Panc1 (cell line): ENCODE results near the gene TCF25. TPM values are rescaled to one million over a fixed set of nuclear protein-coding genes. Genes with fewer than 3 reads are reported as not detected.
A peak's percentile ranks its signal among the peaks of the same experiment; 100 is the strongest.

Experiments
- ATAC-seq: fragments of 200-7000 bp; cut with Tn5 transposase; 2 replicates; pipeline ENCODE4 v1.9.1; 2020; ENCODE audit warnings: mild to moderate bottlenecking, moderate library complexity
- BruUV-seq: library from RNA; stranded (reverse); fragments of 400-500 nt; replicated peaks from 2 replicates; lab custom pipeline; 2021; lab: Mats Ljungman, UMichigan
- CTCF ChIA-PET: fragments of 300-600 bp; sonication (Branson Sonifier 250); formaldehyde crosslinking; loops from one replicate; lab custom pipeline; 2022; ENCODE audit warnings: antibody characterized with exemption; lab: Charles Lee
- POLR2A ChIA-PET: fragments of 300-600 bp; sonication (Branson Sonifier 250); formaldehyde crosslinking; loops from one replicate; lab custom pipeline; 2022; ENCODE audit warnings: antibody characterized with exemption; lab: Charles Lee
- DNase-seq: peaks from one replicate; pipeline ENCODE4 v3.0.0-alpha.2; 2010; ENCODE audit warnings: low read depth, low spot score
- H3K27ac ChIP-seq: 2 replicates; pipeline ENCODE4 v1.5.1; 2011; ENCODE audit warnings: mild to moderate bottlenecking, low read length, inconsistent platforms
- H3K27me3 ChIP-seq: fragments of 200-500 bp; sonication (Bioruptor generic); 2 replicates; pipeline ENCODE4 v1.6.0; 2014; ENCODE audit warnings: low read length, inconsistent platforms; ENCODE audit not compliant: control insufficient read depth, insufficient read depth
- H3K36me3 ChIP-seq: fragments of 200-500 bp; sonication (Bioruptor generic); 2 replicates; pipeline ENCODE4 v1.5.1; 2014; ENCODE audit warnings: inconsistent platforms, mild to moderate bottlenecking, low read length, moderate library complexity; ENCODE audit not compliant: control insufficient read depth, insufficient read depth
- H3K4me1 ChIP-seq: 2 replicates; pipeline ENCODE4 v1.5.1; 2011; ENCODE audit warnings: inconsistent platforms, mild to moderate bottlenecking, low read length, moderate library complexity; ENCODE audit not compliant: control insufficient read depth, insufficient read depth
- H3K4me3 ChIP-seq, 2 experiments: 2 replicates each; pipeline ENCODE4 v1.5.1; 2011 to 2012; ENCODE audit warnings: low read depth in 2 of 2, low read length in 2 of 2, mild to moderate bottlenecking in 2 of 2, inconsistent platforms in 1 of 2, moderate library complexity in 1 of 2
- H3K9me3 ChIP-seq: fragments of 200-500 bp; sonication (Bioruptor generic); 2 replicates; pipeline ENCODE4 v1.5.1; 2014; ENCODE audit warnings: low read depth, mild to moderate bottlenecking, inconsistent platforms, low read length, moderate library complexity; ENCODE audit not compliant: control insufficient read depth, insufficient read depth
- POLR2AphosphoS5 ChIP-seq: IDR thresholded peaks from 2 replicates; pipeline ENCODE4 v1.6.1; 2012; ENCODE audit warnings: mild to moderate bottlenecking, low read depth, low read length, moderate library complexity
- SIN3A ChIP-seq: IDR thresholded peaks from 2 replicates; pipeline ENCODE4 v1.6.1; 2012; ENCODE audit warnings: low read depth, mild to moderate bottlenecking, low read length, moderate library complexity, borderline replicate concordance; ENCODE audit not compliant: insufficient read depth
- TCF7L2 ChIP-seq: IDR thresholded peaks from 2 replicates; pipeline ENCODE4 v1.6.1; 2011; ENCODE audit warnings: mild to moderate bottlenecking, low read depth, low read length, inconsistent platforms
- in situ Hi-C: cut with HindIII; loops from 2 replicates; pipeline ENCODE4 v1.10.0; 2016; ENCODE audit warnings: low sequenced_read_pairs, low pct_unique_long_range_greater_than_20kb
- intact Hi-C: fragments of 100-400 bp; cut with micrococcal nuclease; formaldehyde crosslinking; loops from one replicate; pipeline ENCODE4 v1.10.0; 2022; ENCODE audit not compliant: unreplicated experiment
- total RNA-seq: library from RNA; stranded (reverse); gene quantifications from one replicate; pipeline ENCODE4 v1.2.1, GENCODE V29; 2021; ENCODE audit not compliant: unreplicated experiment
- TF ChIP-seq, protein P1 (sequence below), 2 experiments: IDR thresholded peaks; 2 replicates each; pipeline ENCODE4 v1.6.1; 2011 to 2012; ENCODE audit warnings: low read depth in 2 of 2, control low read depth in 1 of 2, low read length in 1 of 2, mild to moderate bottlenecking in 1 of 2, moderate library complexity in 1 of 2; ENCODE audit not compliant: insufficient read depth in 1 of 2
- TF ChIP-seq, protein P2 (sequence below): fragments of 450-650 bp; IDR thresholded peaks from 2 replicates; pipeline ENCODE4 v1.5.1; 2017; ENCODE audit warnings: mild to moderate bottlenecking

Gene TCF25
- total RNA-seq, 1 experiment from 2014 or later = 144 TPM

DNA sequence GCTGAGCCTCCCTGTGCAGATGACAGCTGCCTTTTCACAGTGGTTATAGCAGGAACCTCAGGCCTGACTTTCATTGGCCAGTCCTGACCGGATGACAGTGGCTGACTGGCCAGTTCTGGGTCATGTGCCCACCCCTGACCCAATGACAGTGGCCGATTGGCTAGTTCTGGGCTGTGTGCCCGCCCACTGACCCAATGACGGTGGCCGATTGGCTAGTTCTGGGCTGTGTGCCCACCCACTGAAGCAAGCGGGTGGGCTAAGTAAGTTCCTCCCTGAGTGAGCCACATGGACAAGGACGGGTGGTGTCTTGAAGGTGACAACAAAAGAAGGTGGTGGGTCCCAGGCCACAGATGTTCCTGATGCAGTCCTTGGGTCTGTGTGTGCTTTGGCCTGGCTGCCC lies 84.7 kb downstream of the TCF25 start:
- ChIA-PET POLR2A (no interaction called here), CTCF (no interaction called here)
- TF ChIP-seq POLR2AphosphoS5 (no peak), TCF7L2 (no peak), SIN3A (no peak)
- TF ChIP-seq, protein P1, sequence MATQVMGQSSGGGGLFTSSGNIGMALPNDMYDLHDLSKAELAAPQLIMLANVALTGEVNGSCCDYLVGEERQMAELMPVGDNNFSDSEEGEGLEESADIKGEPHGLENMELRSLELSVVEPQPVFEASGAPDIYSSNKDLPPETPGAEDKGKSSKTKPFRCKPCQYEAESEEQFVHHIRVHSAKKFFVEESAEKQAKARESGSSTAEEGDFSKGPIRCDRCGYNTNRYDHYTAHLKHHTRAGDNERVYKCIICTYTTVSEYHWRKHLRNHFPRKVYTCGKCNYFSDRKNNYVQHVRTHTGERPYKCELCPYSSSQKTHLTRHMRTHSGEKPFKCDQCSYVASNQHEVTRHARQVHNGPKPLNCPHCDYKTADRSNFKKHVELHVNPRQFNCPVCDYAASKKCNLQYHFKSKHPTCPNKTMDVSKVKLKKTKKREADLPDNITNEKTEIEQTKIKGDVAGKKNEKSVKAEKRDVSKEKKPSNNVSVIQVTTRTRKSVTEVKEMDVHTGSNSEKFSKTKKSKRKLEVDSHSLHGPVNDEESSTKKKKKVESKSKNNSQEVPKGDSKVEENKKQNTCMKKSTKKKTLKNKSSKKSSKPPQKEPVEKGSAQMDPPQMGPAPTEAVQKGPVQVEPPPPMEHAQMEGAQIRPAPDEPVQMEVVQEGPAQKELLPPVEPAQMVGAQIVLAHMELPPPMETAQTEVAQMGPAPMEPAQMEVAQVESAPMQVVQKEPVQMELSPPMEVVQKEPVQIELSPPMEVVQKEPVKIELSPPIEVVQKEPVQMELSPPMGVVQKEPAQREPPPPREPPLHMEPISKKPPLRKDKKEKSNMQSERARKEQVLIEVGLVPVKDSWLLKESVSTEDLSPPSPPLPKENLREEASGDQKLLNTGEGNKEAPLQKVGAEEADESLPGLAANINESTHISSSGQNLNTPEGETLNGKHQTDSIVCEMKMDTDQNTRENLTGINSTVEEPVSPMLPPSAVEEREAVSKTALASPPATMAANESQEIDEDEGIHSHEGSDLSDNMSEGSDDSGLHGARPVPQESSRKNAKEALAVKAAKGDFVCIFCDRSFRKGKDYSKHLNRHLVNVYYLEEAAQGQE (IDR thresholded peaks at IDR 0.05; ENCODE audit: insufficient read depth in 1 of 2, low read depth in 2 of 2, low read length in 1 of 2) = no peak
- TF ChIP-seq, protein P2, sequence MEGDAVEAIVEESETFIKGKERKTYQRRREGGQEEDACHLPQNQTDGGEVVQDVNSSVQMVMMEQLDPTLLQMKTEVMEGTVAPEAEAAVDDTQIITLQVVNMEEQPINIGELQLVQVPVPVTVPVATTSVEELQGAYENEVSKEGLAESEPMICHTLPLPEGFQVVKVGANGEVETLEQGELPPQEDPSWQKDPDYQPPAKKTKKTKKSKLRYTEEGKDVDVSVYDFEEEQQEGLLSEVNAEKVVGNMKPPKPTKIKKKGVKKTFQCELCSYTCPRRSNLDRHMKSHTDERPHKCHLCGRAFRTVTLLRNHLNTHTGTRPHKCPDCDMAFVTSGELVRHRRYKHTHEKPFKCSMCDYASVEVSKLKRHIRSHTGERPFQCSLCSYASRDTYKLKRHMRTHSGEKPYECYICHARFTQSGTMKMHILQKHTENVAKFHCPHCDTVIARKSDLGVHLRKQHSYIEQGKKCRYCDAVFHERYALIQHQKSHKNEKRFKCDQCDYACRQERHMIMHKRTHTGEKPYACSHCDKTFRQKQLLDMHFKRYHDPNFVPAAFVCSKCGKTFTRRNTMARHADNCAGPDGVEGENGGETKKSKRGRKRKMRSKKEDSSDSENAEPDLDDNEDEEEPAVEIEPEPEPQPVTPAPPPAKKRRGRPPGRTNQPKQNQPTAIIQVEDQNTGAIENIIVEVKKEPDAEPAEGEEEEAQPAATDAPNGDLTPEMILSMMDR = no peak
- no TSS peak for BruUV-seq
- ATAC-seq (peak; percentile 90), DNase-seq (no peak)
- H3K36me3 ChIP-seq = no peaks in the 10 kb centered on the region
- no peak overlapping the region for H3K4me3 ChIP-seq
- H3K4me1 ChIP-seq = no peaks in the 10 kb centered on the region
- no peak overlapping the region for H3K27ac ChIP-seq
- no peaks in the 10 kb centered on the region for H3K9me3 ChIP-seq
- in situ Hi-C loops = no loop called here
- no peaks in the 10 kb centered on the region for H3K27me3 ChIP-seq
- intact Hi-C loops = no loop called here

DNA sequence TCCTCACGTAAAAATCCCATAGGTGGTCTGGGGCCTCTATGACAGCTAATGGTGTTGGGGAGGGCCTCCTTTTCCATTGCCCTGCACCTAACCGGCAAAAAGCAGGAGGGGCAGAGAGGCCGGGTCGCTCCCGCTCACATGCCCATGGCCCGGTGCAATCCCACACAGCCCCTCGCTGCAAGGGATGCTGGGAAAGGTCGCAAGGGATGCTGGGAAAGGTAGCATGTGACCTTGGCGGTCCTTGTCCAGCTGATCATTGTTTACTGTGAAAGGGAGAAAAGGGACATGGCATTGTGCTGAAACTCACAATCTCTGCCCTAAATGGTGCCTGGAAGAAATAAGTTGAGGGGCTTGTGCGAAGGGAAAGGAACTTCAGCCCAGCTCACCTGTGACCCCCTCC lies 85.2 kb downstream of the TCF25 start:
- Histone ChIP-seq H3K27me3 (no peaks in the 10 kb centered on the region), H3K27ac (no peak overlapping the region), H3K9me3 (no peaks in the 10 kb centered on the region), H3K4me3 (no peak overlapping the region), H3K4me1 (no peaks in the 10 kb centered on the region), H3K36me3 (no peaks in the 10 kb centered on the region)
- intact Hi-C loops = no loop called here
- no peak for ATAC-seq
- no peak for TF ChIP-seq POLR2AphosphoS5
- TF ChIP-seq, protein P2 = no peak
- TF ChIP-seq TCF7L2 = no peak
- TF ChIP-seq SIN3A = no peak
- TF ChIP-seq, protein P1 (IDR thresholded peaks at IDR 0.05; ENCODE audit: insufficient read depth in 1 of 2, low read depth in 2 of 2, low read length in 1 of 2) = no peak
- in situ Hi-C loops = no loop called here
- DNase-seq = no peak
- ChIA-PET CTCF (no interaction called here), POLR2A (no interaction called here)
- no TSS peak for BruUV-seq
